ENCODE measurements around the gene UGT8.

DNA sequence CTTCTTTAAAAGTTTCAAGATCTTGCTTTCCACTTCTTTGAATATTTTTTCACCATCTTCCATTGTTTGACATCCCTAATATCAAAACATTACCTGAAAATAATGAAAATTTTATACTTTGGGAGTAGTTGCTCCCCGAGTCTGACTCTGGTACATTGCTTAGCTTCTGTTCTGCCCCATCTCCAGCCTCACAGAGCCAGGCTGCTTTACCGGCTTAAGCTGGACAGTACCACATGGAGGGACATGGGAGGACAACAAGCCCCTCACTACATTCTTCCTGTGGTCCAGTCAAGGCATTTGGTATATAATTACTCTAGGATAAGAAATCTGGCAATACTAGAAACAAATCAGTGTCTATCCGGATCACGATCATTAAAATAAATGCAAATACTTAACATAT, 60.2 kb downstream of the UGT8 start:
- TF ChIP-seq, protein P1, sequence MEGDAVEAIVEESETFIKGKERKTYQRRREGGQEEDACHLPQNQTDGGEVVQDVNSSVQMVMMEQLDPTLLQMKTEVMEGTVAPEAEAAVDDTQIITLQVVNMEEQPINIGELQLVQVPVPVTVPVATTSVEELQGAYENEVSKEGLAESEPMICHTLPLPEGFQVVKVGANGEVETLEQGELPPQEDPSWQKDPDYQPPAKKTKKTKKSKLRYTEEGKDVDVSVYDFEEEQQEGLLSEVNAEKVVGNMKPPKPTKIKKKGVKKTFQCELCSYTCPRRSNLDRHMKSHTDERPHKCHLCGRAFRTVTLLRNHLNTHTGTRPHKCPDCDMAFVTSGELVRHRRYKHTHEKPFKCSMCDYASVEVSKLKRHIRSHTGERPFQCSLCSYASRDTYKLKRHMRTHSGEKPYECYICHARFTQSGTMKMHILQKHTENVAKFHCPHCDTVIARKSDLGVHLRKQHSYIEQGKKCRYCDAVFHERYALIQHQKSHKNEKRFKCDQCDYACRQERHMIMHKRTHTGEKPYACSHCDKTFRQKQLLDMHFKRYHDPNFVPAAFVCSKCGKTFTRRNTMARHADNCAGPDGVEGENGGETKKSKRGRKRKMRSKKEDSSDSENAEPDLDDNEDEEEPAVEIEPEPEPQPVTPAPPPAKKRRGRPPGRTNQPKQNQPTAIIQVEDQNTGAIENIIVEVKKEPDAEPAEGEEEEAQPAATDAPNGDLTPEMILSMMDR (IDR thresholded peaks at IDR 0.05) = no peak
- no peak for TF ChIP-seq POLR2A (IDR thresholded peaks at IDR 0.05; ENCODE audit: low read depth)
- no peak for TF ChIP-seq POLR2AphosphoS5 (IDR thresholded peaks at IDR 0.05)

All from esophagus muscularis mucosa (tissue), 3 donors.